GM19023 (cell line): ENCODE measurements around the gene E2F2.

Experiments
- ATAC-seq: cut with Tn5 transposase; IDR thresholded peaks from one replicate; pipeline ENCODE4 v1.9.1; 2021; ENCODE audit warnings: mild to moderate bottlenecking, moderate library complexity; ENCODE audit not compliant: unreplicated experiment

The E2F2 gene

DNA sequence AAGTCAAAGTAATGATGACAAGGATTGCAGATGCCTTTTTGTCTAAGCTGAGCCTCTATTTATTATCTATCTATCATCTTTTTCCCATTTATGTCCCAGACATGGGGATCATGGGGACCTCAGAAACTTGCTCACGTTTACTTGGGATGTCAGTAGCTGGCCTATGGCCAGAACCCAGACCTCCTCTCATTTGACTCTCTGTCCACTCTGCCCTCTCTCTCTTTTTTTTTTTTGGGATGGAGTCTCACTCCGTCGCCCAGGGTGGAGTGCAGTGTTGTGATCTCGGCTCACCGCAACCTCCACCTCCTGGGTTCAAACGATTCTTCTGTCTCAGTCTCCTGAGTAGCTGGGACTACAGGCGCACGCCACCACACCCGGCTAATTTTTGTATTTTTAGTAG is 32.0 kb upstream of the E2F2 start:
- no peak for ATAC-seq

DNA sequence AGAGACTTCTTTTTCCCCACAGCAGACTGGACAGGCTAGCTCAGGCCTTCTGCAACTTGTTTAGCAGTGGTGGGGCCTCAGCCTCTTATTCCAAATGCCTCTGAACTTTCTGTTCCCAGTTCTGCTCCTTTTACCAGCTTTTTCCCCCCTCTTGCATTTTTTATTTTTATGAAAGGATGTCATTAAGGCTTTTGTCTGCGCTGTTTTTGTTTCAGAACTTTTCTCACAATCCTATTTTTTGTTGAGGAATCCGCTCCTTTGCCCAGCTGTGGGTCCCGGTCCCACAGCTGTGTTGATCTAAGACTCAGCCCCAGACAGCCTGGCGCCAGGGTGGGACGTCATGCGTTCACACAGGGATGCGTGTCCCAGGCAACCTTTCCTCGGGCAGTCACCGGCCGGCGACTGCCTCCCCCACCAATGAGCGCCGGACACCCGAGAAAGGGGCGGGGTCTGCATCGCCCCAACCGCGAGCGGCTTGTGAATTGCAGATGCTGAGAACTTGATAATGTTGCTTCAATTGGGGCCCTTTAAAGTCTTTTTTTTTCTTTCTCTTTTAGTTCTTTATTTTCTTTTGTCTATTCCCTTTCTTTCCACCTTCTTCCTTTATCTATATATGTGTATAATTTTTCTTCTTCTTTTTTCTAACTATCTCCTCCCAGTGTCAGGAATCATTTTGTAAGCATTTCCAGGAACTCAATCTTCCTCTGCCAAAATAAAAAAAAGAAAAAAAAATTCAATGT is 31.3 kb upstream of the E2F2 start:
- no peak for ATAC-seq

GRCh38 chr1:23561813-23562100 is 30.7 kb upstream of the E2F2 start:
- no peak for ATAC-seq

DNA sequence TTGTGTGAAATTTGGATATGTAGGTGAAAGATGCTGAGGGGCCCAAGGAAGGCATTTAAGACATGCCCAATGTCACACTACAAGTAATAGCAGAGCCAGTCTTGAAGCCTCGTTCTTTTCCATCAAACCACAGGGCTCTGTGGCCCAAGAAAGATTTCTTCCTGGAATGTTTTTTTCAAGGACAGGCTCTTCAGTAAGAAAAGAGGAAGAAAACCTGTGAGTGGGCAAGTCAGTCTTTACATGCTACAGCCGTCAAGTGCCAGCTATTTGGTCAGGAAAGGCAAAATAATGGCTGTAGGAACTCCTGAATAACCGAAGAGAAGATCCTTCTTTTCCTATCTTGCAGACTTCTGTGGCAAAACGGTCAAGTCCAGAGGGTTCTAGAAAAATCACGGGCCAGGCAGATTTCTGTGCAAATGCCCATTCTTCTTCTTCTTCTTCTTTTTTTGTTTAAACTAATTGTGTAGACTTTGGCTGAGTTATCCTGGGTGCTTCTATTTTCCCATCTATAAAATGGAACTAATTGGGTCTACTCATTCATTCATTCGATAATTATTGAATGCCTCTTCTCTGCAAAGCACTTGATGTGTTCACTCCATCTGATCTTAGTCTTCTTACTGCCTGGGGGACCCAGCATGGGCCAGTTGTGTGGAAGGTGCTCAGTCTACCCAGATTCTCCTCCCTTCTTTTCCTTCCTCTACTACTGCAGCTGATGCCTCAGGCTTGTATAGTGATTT is 30.2 kb upstream of the E2F2 start:
- ATAC-seq: no peak

DNA sequence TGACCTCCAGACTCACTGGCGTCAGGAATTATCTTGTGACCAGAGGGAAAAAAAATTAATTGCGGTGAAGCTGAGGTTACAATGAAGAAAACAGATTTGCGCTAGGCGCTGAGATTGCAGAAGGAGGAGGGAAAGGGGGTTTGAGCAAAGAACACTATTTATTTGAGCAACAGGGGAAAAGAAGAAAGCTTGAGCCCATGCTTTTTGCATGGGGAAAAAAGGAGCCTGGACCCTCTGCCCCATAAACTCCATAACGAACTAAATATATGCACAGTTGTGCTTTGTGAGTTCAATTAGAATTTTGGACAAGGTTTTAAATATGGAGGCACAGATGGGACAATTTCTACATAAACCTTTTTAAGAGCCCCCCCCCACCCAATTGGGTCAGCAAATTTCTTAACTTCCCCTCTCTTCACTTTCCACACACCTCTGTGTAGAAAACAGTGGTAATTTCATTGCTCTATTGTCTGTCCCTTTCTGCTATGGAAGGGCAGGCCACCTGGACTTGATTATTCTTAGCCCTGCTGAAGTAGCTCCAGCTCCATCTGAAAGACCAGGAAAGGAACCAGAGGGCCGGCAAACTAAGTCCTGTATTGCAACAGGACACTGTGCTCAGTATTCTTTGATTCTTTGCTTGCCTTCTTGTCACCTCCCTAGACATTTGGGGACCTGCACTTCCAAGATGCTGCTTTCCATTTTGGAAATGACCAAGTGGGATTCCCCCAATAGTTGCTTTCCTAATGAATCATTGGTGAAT is 29.1 kb upstream of the E2F2 start:
- ATAC-seq: no peak

DNA sequence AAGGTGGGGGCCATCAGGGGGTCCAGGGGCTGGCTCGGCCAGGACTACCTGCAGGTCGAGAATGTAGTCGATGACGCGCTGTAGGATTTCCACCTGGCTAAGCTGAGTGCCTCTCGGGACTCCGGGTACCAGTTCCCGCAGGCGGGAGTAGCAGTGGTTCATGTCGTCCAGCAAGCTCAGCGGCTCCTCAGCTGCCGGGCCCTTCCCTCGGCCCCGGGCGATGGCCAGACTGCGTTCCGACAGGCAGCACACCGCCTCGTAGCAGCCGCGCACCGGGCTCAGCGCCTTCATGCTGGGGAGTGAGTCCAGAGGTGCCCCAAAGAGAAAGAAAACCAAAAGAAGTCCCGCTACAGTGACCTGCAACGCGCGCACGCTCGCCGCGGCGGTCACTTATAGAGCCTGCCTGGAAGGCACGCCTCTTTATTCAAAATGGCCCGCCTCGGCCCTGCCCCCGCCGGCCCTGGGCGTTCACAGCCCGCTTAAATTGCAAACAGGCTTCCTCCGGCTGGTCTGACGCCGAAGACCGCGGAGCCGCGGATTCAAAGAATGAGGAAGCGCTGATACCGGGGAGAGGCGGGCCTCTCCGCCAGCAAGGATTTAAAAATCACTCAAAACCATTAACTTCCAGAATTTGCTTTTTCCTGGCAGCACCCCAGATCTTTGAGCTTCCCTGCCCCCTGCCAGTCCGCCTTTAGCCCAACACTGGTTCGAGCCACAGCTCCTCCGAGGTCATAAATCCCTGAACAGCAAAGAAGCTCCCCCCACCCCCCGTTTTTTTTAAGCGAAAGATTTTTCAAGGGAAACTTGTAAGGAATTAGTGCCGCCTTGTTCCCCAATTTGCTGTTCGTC is 28.3 kb upstream of the E2F2 start, which contains the start of gene ID3:
TSS of gene ID3 (minus strand) at position 366 of the 849 bp plus-strand sequence. CDS start at position 291, 75 bp downstream.
- peak; percentile 57 for ATAC-seq

GRCh38 chr1:23558872-23559135 is 27.8 kb upstream of the E2F2 start:
- ATAC-seq: no peak

DNA sequence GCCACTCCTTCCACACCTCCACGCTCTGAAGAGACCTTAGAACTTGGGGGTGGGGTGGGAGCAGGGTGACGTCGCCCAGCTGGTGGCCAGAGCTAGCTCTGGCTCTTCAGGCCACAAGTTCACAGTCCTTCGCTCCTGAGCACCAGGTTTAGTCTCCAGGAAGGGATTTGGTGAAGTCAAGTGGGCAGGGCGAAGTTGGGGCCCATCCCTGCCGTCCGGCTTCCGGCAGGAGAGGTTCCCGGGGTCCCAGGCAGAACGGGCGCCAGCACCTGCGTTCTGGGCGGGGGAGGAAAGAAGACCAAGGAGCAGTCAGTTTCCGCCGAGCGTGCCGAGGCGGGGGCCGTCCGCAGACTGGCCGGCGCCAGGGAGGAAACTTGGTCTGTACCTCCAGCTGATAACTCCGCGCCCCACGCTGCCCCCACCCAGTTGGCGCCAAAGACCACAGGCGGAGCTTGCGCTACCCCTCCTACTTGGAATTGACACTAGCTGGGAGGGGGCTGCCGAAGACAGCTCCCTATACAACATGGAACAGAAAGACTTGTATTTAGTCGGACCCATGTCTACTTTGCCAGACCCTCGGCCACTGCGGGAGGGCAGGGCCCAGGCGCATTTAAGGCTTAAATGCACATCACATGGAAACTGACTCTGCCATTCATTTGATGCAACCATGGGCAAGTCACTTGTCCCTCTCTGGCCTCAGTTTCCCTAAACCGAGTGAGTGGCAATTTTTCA is 27.3 kb upstream of the E2F2 start:
- no peak for ATAC-seq

DNA sequence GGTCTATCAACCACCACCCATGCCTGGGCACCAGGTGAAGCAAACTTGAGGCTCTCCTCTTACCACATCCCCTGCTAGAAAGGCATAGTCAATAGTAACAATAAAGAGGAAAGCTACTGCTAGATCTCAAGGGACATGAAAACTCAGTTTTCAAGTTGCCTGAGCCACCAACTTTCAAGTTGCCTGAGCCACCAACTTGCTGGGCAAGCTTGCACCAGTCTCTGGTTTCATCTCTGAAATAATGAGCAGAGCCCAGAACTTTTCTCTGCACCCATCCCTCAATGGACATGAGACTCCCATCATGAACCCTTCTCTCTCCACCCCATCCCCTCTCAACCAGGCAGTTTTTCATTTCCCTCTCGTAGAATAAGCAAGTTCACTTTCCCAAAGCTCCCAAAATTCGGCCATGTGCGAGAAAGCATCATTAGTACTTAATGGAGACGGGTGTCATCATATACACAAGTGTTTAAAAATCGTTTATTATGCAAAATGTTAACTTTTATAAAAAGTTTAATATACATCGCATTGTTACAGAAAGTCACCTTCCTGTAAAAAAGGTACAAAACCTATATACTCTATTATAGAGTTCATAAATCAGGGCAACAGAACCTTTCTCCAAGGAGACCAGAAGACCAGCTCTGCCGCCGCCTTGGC is 26.6 kb upstream of the E2F2 start:
- ATAC-seq: no peak

- ATAC-seq: no peak
Observed at GRCh38 chr1:23556635-23557470, 25.8 kb upstream of the E2F2 start.

DNA sequence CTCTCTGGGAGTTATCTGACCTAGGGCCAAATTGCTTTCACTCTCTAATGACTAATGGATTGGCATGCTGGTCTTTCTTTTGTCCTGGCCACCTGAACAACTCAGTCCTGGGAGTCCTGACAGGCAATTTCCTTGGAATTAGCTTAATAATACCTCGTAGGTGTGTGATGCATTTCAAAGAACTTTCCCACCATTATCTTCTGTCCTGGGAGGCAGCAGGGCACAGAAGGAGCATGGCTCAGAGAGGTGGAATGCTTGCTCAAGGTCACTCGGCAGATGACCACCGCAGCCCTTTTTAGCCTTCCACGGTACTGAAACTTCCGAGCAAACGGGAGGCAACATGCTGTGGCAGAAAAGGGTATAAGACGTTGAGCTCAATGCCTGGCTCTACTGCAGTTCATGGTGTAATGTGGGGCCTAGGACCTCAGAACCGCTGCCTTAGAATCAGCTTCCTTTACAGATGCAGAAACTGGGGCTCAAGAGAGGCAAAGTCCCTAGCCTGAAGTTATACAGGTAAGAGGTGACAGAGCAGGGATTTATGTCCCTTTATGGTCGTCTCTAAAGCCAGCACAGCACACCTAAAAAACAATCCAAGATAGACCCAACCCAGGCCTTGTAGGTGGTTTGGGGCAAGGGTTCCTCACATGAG is 25.1 kb upstream of the E2F2 start:
- no peak for ATAC-seq

DNA sequence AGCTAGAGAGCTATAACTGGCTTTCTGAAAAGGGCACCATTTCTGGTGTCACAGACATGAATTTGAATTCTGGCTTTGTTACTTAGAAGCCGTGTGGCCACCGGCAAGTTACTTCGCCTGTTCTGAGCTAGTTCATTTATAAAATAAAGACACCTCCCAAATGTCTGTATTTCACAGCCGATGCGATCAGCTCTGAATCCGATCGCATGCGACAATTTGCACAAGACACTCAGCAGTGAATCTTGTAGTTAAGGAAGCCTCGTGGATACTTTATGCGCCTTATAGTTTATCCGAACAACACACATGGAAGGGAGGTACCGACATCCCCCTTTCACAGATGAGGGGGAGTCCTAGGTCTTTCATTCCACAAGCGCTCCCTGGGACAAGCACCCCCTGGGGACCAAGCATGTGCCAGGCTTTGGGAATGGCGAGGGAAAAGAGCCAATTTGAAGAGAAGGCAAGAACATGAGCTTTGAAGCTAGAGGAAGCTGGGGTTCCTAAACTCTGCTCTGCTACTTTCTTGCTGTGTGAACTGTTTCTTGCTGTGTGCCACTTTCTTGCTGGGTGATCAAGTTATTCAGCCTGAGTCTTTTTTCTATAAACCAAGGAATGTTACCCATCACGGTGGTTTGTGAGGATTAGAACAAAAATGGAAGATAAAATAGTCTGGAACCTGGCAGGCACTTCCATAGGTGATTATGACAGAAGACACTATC is 24.4 kb upstream of the E2F2 start:
- ATAC-seq: no peak

DNA sequence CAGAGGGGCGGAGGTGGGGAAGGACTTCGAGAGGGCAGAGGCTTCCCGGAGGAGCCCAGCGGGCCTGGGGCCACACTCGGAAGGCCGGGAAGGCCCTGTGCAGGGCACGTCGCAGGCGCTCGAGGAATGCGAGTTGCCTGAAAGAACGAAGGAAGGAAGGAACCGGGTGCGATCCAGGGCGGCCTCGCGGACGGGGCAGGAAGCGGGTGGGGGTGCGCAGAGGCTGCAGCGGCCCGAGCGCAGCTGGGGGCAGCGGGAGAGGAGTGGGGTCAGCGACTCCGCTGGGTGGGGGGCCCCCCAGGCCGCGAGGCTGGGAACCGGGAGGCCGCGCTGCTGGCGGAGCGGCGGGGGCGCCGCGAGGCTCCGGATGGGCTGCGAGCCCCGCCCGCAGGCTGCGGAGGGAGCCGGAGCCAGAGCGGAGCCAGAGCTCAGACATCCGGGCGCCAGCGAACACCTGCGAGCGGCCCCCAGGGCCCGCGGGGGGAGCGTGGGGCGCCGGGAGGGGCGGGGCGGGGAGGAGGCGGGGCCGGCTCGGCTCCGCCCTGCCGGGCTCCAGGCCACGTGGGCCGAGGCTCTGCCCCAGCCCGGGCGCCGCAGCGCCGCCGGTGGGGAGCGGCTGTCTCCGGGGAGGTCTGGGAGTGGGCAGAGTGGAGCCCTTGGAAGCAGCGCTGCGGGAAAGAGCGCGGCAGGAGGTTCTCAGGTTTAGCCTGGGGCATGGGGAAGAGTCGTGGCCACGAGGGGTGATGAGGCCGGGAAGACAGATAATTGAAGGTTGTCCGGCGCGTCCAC is 23.6 kb upstream of the E2F2 start:
- ATAC-seq: peak; percentile 61

GRCh38 chr1:23554127-23554480 is 23.1 kb upstream of the E2F2 start:
- ATAC-seq: no peak

GRCh38 chr1:23553231-23554126 is 22.4 kb upstream of the E2F2 start:
- ATAC-seq: no peak

DNA sequence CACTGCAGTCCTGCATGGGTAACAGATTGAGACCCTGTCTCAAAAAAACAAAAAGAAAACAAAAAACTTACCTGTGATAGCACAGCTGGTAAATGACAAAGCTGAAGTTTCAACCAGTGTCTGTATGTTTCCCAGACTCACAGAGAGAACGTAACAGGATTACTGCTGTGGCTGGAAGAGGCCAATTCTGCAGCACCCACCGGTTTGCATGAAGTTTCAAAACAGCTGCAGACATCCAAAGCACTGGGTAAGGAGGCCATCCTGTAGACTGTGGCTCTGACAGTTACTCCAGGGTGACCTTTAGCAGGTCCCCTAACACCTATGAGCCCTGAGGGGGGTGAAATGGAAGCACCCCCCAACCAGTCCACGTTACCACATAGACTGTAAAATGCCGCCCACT is 20.8 kb upstream of the E2F2 start:
- ATAC-seq: no peak
